A673 (cell line): ENCODE results near the gene DYNLT3. TPM values are rescaled to one million over a fixed set of nuclear protein-coding genes. Genes with fewer than 3 reads are reported as not detected.

Experiments used
- BruUV-seq: library from RNA; stranded (reverse); fragments of 400-500 nt; replicated peaks from 2 replicates; lab custom pipeline; 2021; lab: Mats Ljungman, UMichigan
- CTCF ChIA-PET: fragments of 300-600 bp; sonication (Branson Sonifier 250); formaldehyde crosslinking; loops from one replicate; lab custom pipeline; 2022; ENCODE audit warnings: antibody characterized with exemption; lab: Charles Lee
- POLR2A ChIA-PET: fragments of 300-600 bp; sonication (Branson Sonifier 250); formaldehyde crosslinking; loops from one replicate; lab custom pipeline; 2022; ENCODE audit warnings: antibody characterized with exemption; ENCODE audit not compliant: low non-redundant PET; lab: Charles Lee
- DNase-seq: peaks from one replicate; pipeline ENCODE4 v3.0.0-alpha.2; 2015; ENCODE audit warnings: low spot score
- H3K27ac ChIP-seq: fragments of 200-600 bp; sonication (generic); 2 replicates; pipeline ENCODE4 v1.5.1; 2016; ENCODE audit warnings: mixed run types, low read depth, mild to moderate bottlenecking, mixed read lengths, antibody characterized with exemption, low read length; ENCODE audit not compliant: poor library complexity, severe bottlenecking
- H3K27me3 ChIP-seq: fragments of 200-600 bp; sonication (generic); replicated peaks from 2 replicates; pipeline ENCODE4 v1.6.1; 2017; ENCODE audit warnings: mixed run types, low read depth, mild to moderate bottlenecking, mixed read lengths, antibody characterized with exemption, low read length; ENCODE audit not compliant: insufficient read depth, poor library complexity
- H3K36me3 ChIP-seq: fragments of 200-600 bp; sonication (generic); 2 replicates; pipeline ENCODE4 v1.6.1; 2016; ENCODE audit warnings: mixed run types, mild to moderate bottlenecking, mixed read lengths, antibody characterized with exemption, low read length; ENCODE audit not compliant: insufficient read depth, poor library complexity, severe bottlenecking
- H3K4me1 ChIP-seq: fragments of 200-600 bp; sonication (generic); 2 replicates; pipeline ENCODE4 v1.6.1; 2017; ENCODE audit warnings: mixed run types, mild to moderate bottlenecking, mixed read lengths, antibody characterized with exemption, low read length; ENCODE audit not compliant: insufficient read depth, poor library complexity, severe bottlenecking
- H3K4me3 ChIP-seq: fragments of 200-600 bp; sonication (generic); 2 replicates; pipeline ENCODE4 v1.5.1; 2016; ENCODE audit warnings: low read depth, mixed run types, mild to moderate bottlenecking, mixed read lengths, low read length; ENCODE audit not compliant: poor library complexity, severe bottlenecking
- H3K9me3 ChIP-seq: fragments of 200-600 bp; sonication (generic); 2 replicates; pipeline ENCODE4 v1.6.1; 2016; ENCODE audit warnings: mixed run types, low read depth, mild to moderate bottlenecking, mixed read lengths, antibody characterized with exemption, low read length; ENCODE audit not compliant: poor library complexity, severe bottlenecking
- CTCF ChIP-seq: fragments of 300-800, 200-600 bp; sonication (generic); conservative IDR thresholded peaks from 2 replicates; pipeline ENCODE4 v1.5.1; 2017; ENCODE audit warnings: low read depth, mild to moderate bottlenecking, antibody characterized with exemption, low read length, moderate library complexity, mixed read lengths
- EZH2 ChIP-seq: fragments of 200-600 bp; sonication (generic); IDR thresholded peaks from 2 replicates; pipeline ENCODE4 v1.6.1; 2017; ENCODE audit warnings: borderline replicate concordance, low read depth, mild to moderate bottlenecking, mixed read lengths, antibody characterized with exemption, low read length; ENCODE audit not compliant: poor library complexity, severe bottlenecking
- intact Hi-C: fragments of 100-400 bp; cut with micrococcal nuclease; formaldehyde crosslinking; loops from one replicate; pipeline ENCODE4 v1.10.0; 2022; ENCODE audit not compliant: unreplicated experiment
- total RNA-seq: library from RNA; stranded (reverse); gene quantifications from 2 replicates; pipeline ENCODE4 v1.2.3, GENCODE V29; 2021

The DYNLT3 gene
- total RNA-seq, 1 experiment from 2014 or later = 38.3 TPM

- no TSS peak for BruUV-seq
- H3K27me3 ChIP-seq = no peaks in the 10 kb centered on the region
- ChIA-PET CTCF (no interaction called here), POLR2A (no interaction called here)
- no peak overlapping the region for H3K27ac ChIP-seq
- H3K4me1 ChIP-seq = no peaks in the 10 kb centered on the region
- intact Hi-C loops = no loop called here
- H3K4me3 ChIP-seq = no peak overlapping the region
- no peaks in the 10 kb centered on the region for H3K9me3 ChIP-seq
- peak; percentile 60 for DNase-seq
- TF ChIP-seq CTCF = no peak
- no peak for TF ChIP-seq EZH2
- no peaks in the 10 kb centered on the region for H3K36me3 ChIP-seq
Observed at GRCh38 chrX:37871626-37872302, 24.4 kb upstream of the DYNLT3 start.

- ChIA-PET CTCF (no interaction called here), POLR2A (no interaction called here)
- no peak for TF ChIP-seq EZH2
- TF ChIP-seq CTCF = no peak
- H3K4me1 ChIP-seq = no peaks in the 10 kb centered on the region
- H3K9me3 ChIP-seq = no peaks in the 10 kb centered on the region
- H3K27me3 ChIP-seq = no peaks in the 10 kb centered on the region
- no peak overlapping the region for H3K27ac ChIP-seq
- BruUV-seq = no TSS peak
- no peak overlapping the region for H3K4me3 ChIP-seq
- intact Hi-C loops = no loop called here
- DNase-seq = no peak
- H3K36me3 ChIP-seq = no peaks in the 10 kb centered on the region
Observed at GRCh38 chrX:37867536-37868153, 20.3 kb upstream of the DYNLT3 start.

GRCh38 chrX:37863728-37864127, 16.4 kb upstream of the DYNLT3 start:
- intact Hi-C loops = no loop called here
- BruUV-seq = no TSS peak
- no peak overlapping the region for H3K4me3 ChIP-seq
- H3K4me1 ChIP-seq = no peaks in the 10 kb centered on the region
- H3K27me3 ChIP-seq = no peaks in the 10 kb centered on the region
- no peak overlapping the region for H3K27ac ChIP-seq
- POLR2A ChIA-PET = no interaction called here
- no peaks in the 10 kb centered on the region for H3K36me3 ChIP-seq
- CTCF ChIA-PET = no interaction called here
- TF ChIP-seq EZH2 = no peak
- TF ChIP-seq CTCF = no peak
- DNase-seq = no peak
- no peaks in the 10 kb centered on the region for H3K9me3 ChIP-seq
